H1 (cell line): ENCODE data around the gene FOSB. TPM values are rescaled to one million over a fixed set of nuclear protein-coding genes. Genes with fewer than 3 reads are reported as not detected.

Experiments
- RNF2 ChIP-seq: fragments of 200-900, 300-1000 bp; sonication (generic); IDR thresholded peaks from 2 replicates; pipeline ENCODE4 v1.7.1; 2016; ENCODE audit warnings: borderline replicate concordance, low read depth, mild to moderate bottlenecking, antibody characterized with exemption, low read length; ENCODE audit not compliant: poor library complexity, severe bottlenecking; ENCODE audit errors: missing control alignments
- polyA plus RNA-seq, 7 experiments: library from polyadenylated mRNA; depleted of rRNA in 3 of 7; stranded (reverse) in 5 of 7; unstranded in 2 of 7; fragments of >200 nt in 5 of 7; fragments of 200-250 nt in 2 of 7; gene quantifications; 1 replicate in 5 of 7; 2 replicates in 1 of 7; 4 replicates in 1 of 7; pipeline versions ENCODE4 v1.2.1 to v1.2.3, GENCODE V29; 2011 to 2013; ENCODE audit warnings: missing spikeins in 2 of 7, mixed read lengths in 2 of 7
- total RNA-seq: library from RNA; stranded (reverse); fragmentation: NEBNext Ultra II Directional; extraction: Animal tissue kit (Norgen Biotek cat#: 25700); gene quantifications from 2 replicates; pipeline ENCODE4 v1.2.1, GENCODE V29; 2021

The FOSB gene
- total and polyA plus RNA-seq, 2 of the 8 experiments (the other 6 are each of a cell fraction or from before 2014, with no cell fraction given), result 0.44 to 2.7 TPM

DNA sequence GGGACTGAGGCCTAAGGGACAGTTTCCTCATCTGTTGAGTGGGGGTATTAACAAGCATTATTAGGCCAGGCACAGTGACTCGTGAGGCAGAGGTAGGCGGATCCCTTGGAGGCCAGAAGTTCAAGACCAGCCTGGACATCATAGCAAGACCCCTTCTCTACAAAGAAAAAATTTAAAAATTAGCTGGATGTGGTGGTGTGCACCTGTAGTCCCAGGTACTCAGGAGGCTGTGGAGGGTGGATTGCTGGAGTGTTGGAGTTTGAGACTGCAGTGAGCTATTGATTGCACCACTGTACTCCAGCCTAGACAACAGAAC, 11.3 kb upstream of the FOSB start (continued):
- TF ChIP-seq RNF2, result no peak
